NCI-H748 treated with DMSO at 0.1 percent for 48 hours (cell line): ENCODE data around the gene KIRREL3.

Experiments
- DNase-seq: peaks from one replicate; lab custom pipeline; 2025; lab: John Stamatoyannopoulos, UW

KIRREL3 gene

DNA sequence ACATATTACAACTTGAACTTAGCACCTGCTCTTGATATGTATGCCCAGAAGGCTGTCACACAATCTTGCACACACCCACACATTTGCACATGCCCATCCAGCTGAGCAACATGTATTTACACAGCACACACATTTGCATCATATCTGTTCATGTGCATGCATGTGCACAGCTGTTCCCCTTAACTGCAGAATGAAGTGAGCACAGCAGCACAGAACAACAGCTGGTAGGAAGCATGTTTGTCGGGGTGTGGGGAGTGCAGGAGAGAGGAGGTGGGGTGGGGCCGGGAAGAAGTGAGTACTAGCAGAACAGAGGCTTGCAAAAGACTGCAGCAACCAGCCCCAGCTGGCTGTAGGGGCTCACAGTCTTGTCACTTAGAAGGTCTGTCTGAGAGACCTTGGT lies 296.5 kb downstream of the KIRREL3 start:
- no peak for DNase-seq

- no peak for DNase-seq
Observed at GRCh38 chr11:126703662-126704061, 296.9 kb downstream of the KIRREL3 start.

- DNase-seq = no peak
Observed at GRCh38 chr11:126702987-126703386, 297.6 kb downstream of the KIRREL3 start.

GRCh38 chr11:126702165-126702720 lies 298.3 kb downstream of the KIRREL3 start:
- no peak for DNase-seq

DNA sequence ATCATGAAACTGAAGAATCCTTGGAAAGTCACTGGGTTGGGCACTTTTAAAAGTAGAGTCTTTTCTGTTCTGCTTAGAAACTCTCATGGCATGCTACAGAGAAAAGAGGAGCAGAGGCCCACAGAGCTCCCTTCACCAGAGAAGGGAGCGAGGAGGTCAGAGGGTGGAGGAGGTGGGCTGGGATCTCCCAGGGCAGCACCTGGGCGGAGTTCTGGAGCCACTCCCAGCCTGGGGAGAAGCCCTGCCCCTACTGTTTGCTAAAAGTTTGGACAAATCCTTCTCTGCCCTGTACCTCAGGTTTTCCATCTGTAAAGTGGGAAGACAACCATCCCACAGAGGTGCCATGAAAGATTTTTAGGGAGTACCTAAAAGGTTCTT lies 299.1 kb downstream of the KIRREL3 start:
- DNase-seq = no peak

DNA sequence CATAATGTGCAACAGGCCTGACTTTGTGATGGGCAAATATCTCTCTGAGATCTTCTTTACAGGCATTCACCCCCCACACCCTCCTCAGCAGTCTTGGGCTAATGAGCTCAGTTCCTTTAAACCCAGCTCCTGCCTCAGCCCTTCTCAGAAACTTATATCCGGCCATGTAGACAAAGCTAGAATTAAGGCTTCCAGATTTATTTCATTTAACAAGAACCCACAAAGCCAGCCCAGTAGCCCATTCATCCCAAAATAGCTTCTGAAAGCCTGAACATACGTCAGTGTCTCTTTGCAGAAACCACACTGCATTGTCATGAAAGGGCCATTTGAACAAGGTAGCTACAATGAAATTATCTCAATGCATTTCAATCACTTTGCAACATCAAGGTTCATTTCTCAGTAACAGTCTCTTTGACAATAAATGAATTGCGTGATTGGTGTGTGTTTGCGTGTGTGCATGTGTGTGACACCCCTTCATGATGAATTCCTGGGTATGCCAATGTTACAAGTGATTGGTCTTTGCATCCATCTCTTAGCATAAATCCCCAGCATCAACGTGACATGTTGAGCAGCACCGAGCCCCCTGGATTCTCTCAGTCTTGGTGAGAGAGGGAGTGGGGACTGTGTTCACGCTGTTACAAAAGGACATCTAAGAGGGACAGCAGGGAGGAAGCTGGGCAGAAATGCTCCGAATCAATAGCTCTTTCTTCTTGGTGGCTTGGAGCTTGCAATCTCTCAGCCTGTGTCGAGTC lies 299.6 kb downstream of the KIRREL3 start:
- no peak for DNase-seq

- DNase-seq = no peak
Observed at GRCh38 chr11:126698576-126698975, 302.0 kb downstream of the KIRREL3 start.

- DNase-seq = no peak
Observed at GRCh38 chr11:126697936-126698335, 302.6 kb downstream of the KIRREL3 start.

- DNase-seq = no peak
Observed at GRCh38 chr11:126696982-126697381, 303.6 kb downstream of the KIRREL3 start.

DNA sequence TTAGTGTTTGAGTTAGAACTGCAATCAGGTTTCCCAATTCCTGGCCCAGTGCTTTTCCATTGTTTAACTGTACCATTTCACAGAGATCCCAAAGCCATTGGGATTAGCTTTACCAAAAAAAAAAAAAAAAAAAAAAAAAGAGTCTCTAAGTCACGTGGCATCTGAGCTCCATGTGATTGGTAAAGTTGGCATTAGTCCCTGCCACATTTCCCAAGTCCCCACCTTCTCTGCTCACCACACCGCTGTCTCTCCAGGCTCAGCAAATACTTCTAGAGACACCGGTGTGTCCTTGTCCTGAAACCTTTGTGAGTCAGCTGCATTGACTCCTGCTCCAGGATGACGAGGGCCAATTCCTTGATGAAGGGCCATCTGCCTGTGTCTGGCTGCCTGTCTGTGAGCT lies 305.3 kb downstream of the KIRREL3 start:
- DNase-seq = no peak

DNA sequence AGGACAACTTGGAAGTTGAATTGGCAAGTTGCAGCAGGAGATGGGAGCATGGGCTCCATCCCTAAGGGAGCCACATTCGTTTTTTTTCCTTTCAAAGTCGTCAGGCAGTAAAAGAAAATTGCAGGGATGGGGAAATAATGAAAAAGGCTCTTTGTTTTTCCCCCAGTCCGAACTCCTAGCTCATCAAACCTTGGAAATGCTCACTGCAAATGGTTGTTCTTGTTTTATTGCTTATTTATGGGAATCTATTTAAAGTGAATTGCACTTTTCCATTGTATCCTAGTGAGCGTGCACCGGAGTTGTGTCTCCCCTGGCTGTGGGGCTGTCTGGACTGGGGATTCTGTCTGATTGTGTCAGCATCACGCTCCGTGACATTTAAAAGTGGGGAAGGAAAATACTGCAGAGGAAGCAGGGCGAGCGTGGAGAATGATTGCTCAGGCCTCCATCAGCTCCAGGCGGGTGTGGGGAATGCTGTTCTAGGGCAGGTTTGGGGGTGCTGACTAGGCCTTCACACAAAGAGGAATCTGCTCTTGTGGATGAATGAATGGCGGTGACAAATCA lies 306.4 kb downstream of the KIRREL3 start:
- no peak for DNase-seq

DNA sequence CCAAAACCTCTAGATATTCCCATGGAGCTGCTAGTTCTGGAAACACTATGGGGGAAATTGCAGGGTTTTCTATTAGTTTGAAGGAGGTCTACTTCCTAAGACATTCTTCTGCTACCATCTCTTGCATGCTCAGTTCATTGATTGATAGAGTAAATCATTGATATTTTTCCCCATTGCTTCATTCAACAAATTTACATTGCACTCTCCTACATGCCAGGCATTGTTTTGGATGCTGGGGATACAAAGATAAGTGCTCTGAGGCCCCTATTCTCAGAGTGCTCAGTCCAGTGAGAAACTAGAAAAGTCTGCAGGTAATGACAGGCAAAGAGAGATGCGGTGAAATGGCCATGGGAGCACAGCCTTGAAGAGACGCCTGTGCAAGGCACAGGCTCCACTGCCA lies 313.1 kb downstream of the KIRREL3 start:
- no peak for DNase-seq

DNA sequence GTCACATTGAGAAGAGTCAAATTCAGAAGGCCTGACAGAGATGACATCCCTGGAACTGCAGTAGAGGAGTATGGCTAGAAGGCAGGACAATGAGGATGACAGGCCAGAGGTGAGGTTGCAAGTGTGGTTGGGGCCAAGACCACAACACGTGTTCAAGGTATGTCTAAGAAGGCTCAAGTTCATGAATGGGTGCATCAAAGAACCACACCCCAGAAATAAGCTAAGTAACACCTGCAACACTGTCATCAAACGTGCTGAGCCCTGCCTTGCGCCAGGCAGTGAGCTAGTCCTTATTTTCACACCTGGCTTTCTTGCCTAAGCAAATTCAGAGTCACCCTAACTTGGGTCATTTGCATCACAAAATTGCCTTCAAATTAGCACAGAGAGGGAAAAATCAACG lies 313.6 kb downstream of the KIRREL3 start:
- no peak for DNase-seq

- no peak for DNase-seq
Observed at GRCh38 chr11:126683766-126684728, 316.5 kb downstream of the KIRREL3 start.

- no peak for DNase-seq
Observed at GRCh38 chr11:126682590-126682989, 318.0 kb downstream of the KIRREL3 start.

- no peak for DNase-seq
Observed at GRCh38 chr11:126680700-126681099, 319.9 kb downstream of the KIRREL3 start.

GRCh38 chr11:126680131-126680530 lies 320.4 kb downstream of the KIRREL3 start:
- DNase-seq = no peak

DNA sequence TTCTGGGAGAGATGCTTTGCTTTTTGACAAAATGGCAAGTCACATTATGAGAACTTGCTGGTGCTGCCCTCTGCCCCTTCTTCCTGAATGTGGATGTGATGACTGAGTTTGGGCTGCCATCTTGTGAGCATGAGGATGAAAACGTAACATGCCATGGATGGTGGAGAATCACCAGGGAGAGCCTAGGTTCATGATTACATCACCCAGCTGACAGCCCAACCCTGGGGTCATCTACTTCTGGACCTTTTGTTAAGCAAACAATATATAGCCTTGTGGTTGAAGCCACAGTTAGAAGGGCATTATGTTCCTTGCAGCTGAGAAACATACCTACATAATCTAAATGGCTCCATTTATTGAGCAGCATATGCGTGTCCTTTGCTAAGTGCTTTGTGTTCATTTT lies 321.5 kb downstream of the KIRREL3 start:
- no peak for DNase-seq

DNA sequence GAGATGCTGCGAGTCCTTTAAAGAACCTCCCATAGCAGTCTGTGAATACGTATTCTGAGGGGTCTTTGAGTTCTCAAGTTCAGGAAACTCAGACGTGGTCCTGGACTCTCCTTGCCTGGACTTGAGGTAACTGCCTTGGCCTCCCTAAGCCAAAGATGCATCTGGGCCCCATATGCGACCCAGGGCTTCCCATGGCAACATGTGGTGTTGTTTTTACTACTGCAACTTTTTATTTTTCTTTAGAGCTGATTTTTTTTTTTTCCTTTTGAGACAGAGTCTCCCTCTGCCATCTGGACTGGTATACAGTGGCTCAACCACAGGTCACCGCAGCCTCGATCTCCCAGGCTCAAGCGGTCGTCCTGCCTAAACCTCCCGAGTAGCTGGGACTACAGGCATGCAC lies 324.0 kb downstream of the KIRREL3 start:
- no peak for DNase-seq

DNA sequence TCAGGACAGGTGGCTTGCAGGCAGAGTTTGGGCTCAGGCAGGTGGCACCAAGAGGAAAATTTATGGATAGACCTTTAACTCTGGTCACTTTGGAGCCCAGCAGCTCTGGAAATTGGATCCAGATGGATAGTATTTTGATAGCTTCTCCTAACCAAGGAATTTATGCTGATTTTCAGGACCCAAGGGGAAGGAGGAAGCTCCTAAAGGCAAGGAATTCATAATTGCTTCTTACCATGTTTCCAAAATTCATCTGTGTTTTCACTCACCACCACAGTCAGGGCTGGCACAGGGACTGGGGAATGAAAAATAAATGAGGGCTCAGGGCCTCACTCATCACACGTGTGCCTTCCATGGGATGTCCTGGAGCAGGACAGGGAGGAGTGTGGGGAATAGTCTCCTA lies 327.3 kb downstream of the KIRREL3 start:
- DNase-seq = no peak

DNA sequence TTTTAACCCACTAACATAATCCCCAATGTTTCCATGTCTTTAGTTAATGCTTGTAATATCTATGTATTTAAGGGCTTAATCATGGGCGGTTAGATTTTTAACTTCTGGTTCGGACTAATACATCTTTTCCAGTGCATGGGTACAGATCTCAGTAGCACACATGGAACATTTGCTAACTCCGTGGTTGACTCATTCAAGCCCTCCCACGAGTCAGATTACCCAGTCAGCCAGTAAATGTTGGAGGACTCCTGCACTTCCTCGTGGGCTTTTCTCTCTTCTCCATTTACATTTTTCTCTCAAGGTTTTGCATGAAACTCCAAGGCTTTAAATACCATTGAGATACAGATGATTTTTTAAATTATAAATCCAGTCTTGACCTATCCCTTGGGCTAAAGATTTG lies 331.2 kb downstream of the KIRREL3 start:
- DNase-seq = no peak

DNA sequence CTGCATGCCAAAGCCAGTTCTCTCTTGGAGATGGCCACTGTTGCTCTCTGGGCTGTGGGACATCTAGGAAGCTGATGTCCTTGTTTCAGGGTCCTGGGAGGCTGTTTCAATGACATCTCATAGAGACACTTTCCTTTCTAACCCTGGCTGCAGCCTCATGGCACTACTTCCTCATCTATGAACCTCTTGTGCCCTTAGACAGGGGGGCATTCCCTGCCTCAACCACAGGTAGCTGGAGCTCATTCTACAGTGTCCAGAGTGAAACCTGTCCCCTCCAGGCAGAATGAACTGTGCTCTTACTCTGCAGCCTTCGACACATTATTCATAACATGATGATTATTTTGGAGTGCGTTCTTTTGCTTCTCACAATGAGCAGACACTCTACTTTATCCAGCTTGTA lies 335.9 kb downstream of the KIRREL3 start:
- no peak for DNase-seq
